ENCODE results near the gene APOA5.
"Not testable (repeated sequence)": the region's sequence is repeated elsewhere in the genome, so short reads cannot be mapped to it uniquely, and the experiment has no call there.

The APOA5 gene

GRCh38 chr11:116828632-116829524, 37.2 kb upstream of the APOA5 start:
- DNase-seq (ENCODE audit: low spot score): peak; percentile 29

GRCh38 chr11:116827461-116827860, 35.8 kb upstream of the APOA5 start:
- no peak for DNase-seq (ENCODE audit: low spot score)

- no peak for DNase-seq (ENCODE audit: low spot score)
These were observed 35.2 kb upstream of the APOA5 start for GRCh38 chr11:116826751-116827431.

DNA sequence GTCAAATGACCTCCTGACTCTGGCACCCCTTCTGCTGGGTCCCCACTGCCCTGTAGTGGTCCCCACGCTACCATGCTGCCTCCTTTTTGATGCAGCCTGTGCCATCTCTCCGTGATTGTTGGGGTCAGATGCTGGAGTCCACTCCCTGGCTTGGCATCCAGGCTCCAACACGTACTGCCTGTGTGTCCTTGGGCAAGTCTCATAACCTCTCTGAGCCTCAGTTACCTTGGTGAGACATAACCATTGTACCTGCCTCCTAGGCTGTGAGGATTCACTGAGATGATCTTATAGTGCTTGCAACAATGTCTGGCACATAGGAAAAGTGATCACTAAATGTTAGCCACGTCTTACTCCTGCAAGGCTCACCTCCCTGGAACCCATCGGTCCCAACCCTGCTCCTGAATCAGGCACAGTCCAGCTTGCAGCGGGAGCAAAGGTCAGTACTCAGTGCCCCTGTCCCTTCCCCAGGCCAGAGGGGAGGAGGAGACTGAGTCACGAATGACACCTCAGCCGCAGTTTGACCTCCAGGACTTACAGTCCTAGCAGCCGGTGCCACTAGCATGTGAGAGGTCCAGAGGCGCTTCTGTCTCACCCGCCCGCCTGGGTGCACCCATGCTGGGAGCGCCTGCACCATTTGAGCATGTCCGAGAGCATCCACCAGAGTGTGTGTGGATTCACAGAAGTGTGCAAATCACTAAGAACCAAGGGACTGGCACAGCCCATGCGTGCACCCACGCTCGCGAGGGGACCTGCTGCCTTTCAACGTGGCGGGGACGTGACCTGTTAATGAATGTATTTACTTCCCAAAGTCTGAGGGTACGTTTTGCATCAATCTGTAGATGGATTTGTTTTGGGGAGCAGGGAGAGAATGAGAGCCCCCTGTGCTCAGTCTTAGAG, 34.4 kb upstream of the APOA5 start:
- DNase-seq (ENCODE audit: low spot score): no peak

DNA sequence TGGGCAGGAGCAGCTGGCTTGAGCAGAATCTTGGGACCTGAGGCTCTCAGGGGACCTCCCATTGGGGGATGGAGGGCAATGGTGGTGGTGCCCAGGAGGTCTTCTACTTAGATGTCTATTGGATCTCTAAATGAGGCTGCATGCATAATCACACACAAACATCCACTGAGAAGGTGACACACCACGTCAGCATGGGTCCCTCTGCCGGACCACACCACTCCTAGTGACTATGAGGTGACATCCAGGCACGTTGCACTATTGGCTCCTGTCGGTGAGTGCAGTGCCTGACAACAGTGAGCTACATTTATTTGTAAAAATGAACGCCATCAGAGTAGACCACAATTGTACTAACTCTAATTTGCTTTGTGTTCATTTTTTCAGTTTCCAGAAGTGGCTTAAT, 33.8 kb upstream of the APOA5 start:
- no peak for DNase-seq (ENCODE audit: low spot score)

DNA sequence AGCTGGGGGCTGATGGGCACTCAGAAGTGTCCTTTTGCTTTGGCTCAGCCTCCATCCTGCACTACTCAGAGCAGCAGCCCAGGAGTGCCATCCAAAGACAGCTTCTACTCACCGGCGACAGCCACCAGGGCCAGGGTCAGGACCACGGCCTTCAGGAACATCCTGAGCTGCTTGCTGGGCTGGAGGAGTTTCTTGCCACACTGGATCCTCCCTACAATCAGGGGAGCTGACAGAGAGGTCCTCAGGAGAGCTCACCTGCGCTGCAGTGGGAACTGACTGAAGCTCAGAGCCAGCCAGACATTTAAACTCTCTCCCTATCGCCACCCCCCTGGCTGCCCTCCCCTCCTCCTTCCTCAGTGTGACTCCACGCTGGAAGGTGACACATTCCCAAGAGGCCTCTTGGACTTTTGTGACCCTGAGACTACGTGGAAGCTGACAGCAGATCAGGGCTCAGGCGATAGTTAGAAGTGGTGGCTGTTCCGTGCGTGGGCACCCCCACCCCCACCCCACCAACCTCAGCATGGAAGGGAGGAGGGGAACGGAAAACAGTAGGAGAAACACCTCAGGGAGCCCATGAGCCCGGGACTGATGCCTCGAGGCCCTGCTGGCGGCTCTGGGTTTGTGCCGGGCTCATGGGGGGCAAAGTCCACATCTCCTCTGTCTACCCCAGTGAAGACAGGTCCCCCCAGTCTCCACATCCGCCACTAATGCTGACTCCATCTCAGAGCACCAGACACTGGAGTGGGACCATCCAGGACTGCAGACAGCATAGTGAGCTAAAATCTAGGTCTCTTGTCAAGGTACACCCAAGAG, 31.6 kb upstream of the APOA5 start, which contains the start of gene APOA4:
TSS of gene APOA4 (minus strand) at position 274 of the 813 bp plus-strand sequence. CDS start at position 161, 113 bp downstream.
- DNase-seq (ENCODE audit: low spot score): no peak

- DNase-seq (ENCODE audit: low spot score): no peak
These were observed 30.9 kb upstream of the APOA5 start for GRCh38 chr11:116822575-116822974.

GRCh38 chr11:116821050-116821918, 29.6 kb upstream of the APOA5 start:
- no peak for DNase-seq (ENCODE audit: low spot score)

DNA sequence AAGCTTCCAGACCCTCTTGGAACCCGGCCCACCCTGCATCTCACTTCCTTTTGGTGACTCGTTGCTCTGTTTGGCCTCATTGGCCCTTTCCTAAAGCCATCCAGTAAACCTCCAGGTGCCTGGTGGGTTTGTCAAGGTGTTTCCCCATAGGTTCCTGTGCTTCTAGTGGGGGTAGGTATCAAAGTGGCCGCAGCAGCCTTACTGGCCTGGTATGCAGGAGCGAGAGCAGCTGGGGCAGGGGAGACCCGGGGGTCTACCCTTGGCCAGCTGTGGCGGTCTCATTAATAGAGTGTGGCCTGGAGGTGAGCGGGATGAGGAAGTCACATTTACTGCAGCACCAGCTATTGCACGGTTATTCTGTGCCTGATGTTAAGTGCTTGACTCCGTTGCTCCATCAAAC, 27.4 kb upstream of the APOA5 start:
- DNase-seq (ENCODE audit: low spot score): no peak

GRCh38 chr11:116814502-116814901, 22.8 kb upstream of the APOA5 start:
- no peak for DNase-seq (ENCODE audit: low spot score)

DNA sequence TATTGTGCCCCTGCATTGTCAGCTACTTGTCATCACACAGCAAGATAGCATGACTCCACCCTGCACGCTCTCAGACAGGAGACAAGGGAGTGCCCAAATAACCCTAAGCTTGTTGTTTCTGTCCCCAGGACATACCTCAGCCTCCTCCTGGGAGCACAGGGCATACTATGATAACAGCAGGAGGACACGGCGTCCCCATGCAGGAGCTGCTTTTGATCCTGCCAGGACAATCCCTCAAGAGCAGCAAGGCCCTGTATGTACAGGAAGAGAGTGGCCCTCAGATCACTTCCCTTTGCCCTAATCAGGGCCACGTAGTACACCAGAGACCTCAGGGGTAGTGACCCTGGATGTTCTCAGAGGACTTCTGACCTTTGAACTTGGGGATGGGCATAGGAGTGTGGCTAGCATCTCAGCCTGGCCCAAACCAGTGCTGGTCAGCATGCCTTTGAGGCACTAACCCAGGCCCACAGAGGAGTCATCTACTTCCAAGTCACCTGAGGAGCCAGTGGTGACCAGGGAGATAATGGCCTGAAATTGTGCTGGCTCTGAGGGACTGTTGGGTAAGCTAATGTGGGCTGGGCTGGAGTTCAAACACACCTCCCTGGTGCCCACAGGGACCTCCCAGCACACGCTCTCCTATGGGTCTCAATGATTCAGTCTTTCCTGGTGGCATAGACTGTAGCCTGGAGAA, 22.2 kb upstream of the APOA5 start:
- no peak for DNase-seq (ENCODE audit: low spot score)

GRCh38 chr11:116813170-116813569, 21.5 kb upstream of the APOA5 start:
- no peak for DNase-seq (ENCODE audit: low spot score)

DNA sequence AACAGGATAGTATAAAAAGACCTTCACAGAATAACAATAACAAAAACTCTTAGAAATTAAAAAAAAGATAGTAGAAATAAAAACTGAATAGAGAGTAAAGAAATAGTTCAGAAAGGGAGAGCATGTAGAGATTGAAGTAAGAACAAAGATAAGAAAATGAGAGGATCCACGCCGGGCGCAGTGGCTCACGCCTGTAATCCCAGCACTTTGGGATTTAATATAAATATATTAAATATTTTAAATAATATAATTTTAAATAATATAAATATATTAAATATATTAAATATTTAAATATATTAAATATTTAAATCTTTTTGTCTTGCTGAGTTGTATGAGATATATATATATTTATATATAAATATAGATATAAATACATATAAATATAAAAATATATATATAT, 20.4 kb upstream of the APOA5 start:
- DNase-seq (ENCODE audit: low spot score): no peak

DNA sequence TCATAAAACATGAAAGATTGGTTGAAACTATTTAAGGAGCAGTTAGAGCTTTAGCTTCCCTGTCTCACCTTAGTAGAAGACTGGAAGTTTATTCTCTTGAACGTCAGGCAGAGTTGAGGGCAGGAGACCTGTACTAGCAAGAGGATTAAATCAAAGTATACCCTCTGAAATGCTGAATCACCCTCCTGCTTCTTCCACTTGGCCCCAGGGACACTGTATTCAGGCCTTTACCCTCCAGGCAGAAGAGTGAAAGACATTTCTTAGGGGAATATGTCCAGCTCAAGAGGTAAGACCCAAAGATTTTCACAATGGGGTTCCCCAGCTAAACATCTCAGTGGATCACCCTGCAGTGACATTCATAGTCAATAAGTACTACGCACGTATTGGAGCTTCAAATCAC, 19.5 kb upstream of the APOA5 start:
- no peak for DNase-seq (ENCODE audit: low spot score)

DNA sequence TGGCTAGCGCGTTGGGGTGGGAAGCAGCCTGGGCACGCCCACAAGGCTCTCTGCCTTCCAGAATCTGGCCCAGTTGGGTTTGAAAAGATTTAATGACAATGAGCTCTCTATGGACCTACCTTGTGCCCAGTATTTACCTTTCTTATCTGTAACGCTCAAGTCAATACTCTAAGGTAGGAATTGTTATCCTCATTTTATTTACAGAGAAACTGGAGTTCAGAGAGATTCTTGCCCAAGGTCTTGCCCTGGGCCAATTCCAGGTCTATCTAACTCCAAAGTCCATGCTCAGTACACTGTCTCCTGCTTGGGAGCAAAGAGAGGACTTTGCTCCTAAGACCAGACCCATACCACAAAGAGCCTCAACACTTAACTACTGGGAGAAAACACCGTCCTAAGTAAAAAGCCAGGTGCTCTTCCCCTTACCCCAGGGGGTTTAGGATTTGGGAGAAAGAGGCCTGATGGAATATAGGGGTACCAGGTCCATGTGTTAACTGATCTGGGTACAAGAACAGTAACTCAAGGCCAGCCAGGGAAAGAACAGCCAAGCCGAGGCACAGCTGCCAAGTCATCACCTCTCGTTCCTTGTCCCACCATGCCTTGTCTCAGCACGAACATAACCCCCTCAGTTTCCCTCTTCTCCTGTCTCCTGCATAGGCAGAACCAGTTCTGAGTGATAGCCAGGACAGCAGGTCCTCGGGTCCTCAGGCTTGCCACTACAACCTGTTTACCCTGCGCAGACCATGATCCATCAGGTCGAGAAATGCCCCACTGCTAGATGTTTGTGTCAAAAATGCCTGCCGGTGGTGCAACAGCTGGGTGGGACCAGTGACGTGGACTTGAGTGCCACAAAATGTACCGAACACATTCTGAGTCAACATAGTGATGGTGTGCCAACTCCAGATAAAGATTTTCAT, 16.8 kb upstream of the APOA5 start:
- DNase-seq (ENCODE audit: low spot score): no peak

DNA sequence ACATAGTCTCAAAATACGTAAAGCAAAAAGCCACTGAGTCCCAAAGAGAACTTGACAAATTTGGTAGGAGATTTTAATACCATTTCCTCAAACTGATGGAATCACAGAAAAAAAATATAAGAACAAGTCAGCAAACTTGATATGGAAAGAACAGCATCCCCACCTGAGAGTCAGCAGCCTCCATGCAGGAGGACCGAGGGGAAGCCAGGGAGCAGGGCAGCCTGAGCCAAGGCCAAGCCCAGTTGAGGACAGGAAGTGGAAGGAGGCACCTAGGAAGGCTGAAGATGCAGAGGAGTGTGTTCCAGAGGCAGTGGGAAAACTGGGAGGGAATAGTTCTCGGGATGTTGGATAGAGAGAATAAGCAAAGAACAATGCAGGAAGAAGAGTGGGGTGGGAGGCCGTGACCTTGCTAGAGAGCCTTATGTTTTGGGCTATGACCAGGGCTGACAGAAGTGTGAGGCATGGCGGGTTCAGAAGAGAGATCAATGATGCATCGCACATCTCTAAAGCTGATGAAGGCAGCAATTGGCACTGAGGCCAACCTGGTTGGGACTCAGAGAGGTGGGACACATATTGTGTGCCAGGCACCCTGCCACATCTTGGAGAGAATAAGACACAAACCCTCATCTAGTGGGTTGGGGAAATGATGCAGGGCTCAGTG, 16.1 kb upstream of the APOA5 start:
- DNase-seq (ENCODE audit: low spot score): no peak

- DNase-seq (ENCODE audit: low spot score): no peak
These were observed 12.3 kb upstream of the APOA5 start for GRCh38 chr11:116804001-116804400.

- DNase-seq (ENCODE audit: low spot score): not testable (repeated sequence)
These were observed 10.0 kb upstream of the APOA5 start for GRCh38 chr11:116801662-116802061.

All from SK-N-DZ (cell line).